B cell (primary cell): Measurements from ENCODE around the gene IL11.

Experiments used
- CTCF ChIP-seq: fragments of 200-600 bp; IDR thresholded peaks from one replicate; pipeline ENCODE4 v1.8.0; 2022; ENCODE audit warnings: antibody characterized with exemption, mild to moderate bottlenecking
- EZH2 ChIP-seq: IDR thresholded peaks from 2 replicates; pipeline ENCODE4 v1.6.1; 2012; ENCODE audit warnings: borderline replicate concordance, low read depth, mild to moderate bottlenecking, moderate library complexity, low read length; ENCODE audit not compliant: insufficient read depth, poor library complexity, severe bottlenecking

- no peak for TF ChIP-seq EZH2
- no peak for TF ChIP-seq CTCF
Measured at GRCh38 chr19:55379174-55379573, 8.9 kb upstream of the IL11 start.
